Measurements from ENCODE around the gene CCDC18. TPM values are rescaled to one million over a fixed set of nuclear protein-coding genes. Genes with fewer than 3 reads are reported as not detected.

Gene CCDC18
- total RNA-seq, 4 donors from 2014 or later = 1.4 to 4.6 (median 1.8) TPM

DNA sequence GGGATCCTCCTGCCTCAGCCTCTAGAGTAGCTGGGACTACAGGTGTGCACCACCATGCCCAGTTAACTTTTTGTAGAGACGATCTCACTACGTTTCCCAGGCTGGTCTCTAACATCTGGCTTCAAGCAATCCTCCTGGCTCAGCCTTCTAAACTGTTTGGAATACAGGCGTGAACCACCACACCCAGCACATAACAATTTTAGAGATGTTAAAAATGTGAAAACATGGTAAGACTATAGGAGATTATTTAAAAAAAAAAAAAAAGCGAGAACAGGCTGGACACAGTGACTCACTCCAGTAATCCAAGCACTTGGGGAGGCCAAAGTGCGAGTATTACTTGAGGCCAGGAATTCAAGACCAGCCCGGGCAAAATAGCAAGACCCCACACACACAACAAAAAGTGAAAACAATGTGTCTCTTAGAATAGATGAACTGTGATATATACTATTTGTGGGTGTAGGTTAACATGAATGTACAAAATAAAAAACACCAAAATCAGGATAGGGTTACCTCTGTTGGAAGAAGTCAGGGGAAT lies 19.6 kb downstream of the CCDC18 start:
- H3K4me3 ChIP-seq = no peak overlapping the region
- H3K9me3 ChIP-seq = no peaks in the 10 kb centered on the region
- WGBS = 93% methylated on average over 6 of the region's 6 CpGs
- no peak overlapping the region for H3K27ac ChIP-seq (replicated peaks in 1 of 4)
- H3K27me3 ChIP-seq = no peaks in the 10 kb centered on the region
- intact Hi-C loops (cut with DNase I) = no loop called here
- TF ChIP-seq POLR2A (IDR thresholded peaks at IDR 0.05; ENCODE audit: low read depth) = no peak
- TF ChIP-seq EP300 (IDR thresholded peaks at IDR 0.05) = no peak
- TF ChIP-seq, protein P1, sequence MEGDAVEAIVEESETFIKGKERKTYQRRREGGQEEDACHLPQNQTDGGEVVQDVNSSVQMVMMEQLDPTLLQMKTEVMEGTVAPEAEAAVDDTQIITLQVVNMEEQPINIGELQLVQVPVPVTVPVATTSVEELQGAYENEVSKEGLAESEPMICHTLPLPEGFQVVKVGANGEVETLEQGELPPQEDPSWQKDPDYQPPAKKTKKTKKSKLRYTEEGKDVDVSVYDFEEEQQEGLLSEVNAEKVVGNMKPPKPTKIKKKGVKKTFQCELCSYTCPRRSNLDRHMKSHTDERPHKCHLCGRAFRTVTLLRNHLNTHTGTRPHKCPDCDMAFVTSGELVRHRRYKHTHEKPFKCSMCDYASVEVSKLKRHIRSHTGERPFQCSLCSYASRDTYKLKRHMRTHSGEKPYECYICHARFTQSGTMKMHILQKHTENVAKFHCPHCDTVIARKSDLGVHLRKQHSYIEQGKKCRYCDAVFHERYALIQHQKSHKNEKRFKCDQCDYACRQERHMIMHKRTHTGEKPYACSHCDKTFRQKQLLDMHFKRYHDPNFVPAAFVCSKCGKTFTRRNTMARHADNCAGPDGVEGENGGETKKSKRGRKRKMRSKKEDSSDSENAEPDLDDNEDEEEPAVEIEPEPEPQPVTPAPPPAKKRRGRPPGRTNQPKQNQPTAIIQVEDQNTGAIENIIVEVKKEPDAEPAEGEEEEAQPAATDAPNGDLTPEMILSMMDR (IDR thresholded peaks at IDR 0.05) = no peak
- no peak for TF ChIP-seq POLR2AphosphoS5 (IDR thresholded peaks at IDR 0.05)
- no peaks in the 10 kb centered on the region for H3K4me1 ChIP-seq
- H3K36me3 ChIP-seq = peaks cover 0 to 10% (median 4%) of the 10 kb centered on the region in 4 donors
- no peak for DNase-seq (ENCODE audit: extremely low spot score)

GRCh38 chr1:93200714-93201113 lies 20.2 kb downstream of the CCDC18 start:
- TF ChIP-seq, protein P1 (IDR thresholded peaks at IDR 0.05) = no peak
- TF ChIP-seq POLR2A (IDR thresholded peaks at IDR 0.05; ENCODE audit: low read depth) (no peak), EP300 (IDR thresholded peaks at IDR 0.05) (no peak), POLR2AphosphoS5 (IDR thresholded peaks at IDR 0.05) (no peak)
- Histone ChIP-seq H3K27me3 (no peaks in the 10 kb centered on the region), H3K36me3 (peaks cover 0 to 10% (median 4%) of the 10 kb centered on the region in 4 donors), H3K27ac (replicated peaks in 1 of 4) (no peak overlapping the region), H3K4me1 (no peaks in the 10 kb centered on the region), H3K9me3 (no peaks in the 10 kb centered on the region), H3K4me3 (no peak overlapping the region)
- DNase-seq (ENCODE audit: extremely low spot score) = no peak
- 94% methylated on average over 4 of the region's 4 CpGs for WGBS
- intact Hi-C loops (cut with DNase I) = no loop called here

- no peaks in the 10 kb centered on the region for H3K9me3 ChIP-seq
- TF ChIP-seq, protein P1 (IDR thresholded peaks at IDR 0.05) = no peak
- TF ChIP-seq POLR2AphosphoS5 (IDR thresholded peaks at IDR 0.05) = no peak
- H3K4me3 ChIP-seq = no peak overlapping the region
- no peaks in the 10 kb centered on the region for H3K27me3 ChIP-seq
- H3K36me3 ChIP-seq = peaks cover 0 to 7% (median 3%) of the 10 kb centered on the region in 4 donors
- no peak for DNase-seq (ENCODE audit: extremely low spot score)
- 91% methylated on average over 6 of the region's 6 CpGs for WGBS
- no peaks in the 10 kb centered on the region for H3K4me1 ChIP-seq
- no peak overlapping the region for H3K27ac ChIP-seq (replicated peaks in 1 of 4)
- intact Hi-C loops (cut with DNase I) = no loop called here
These were observed 25.5 kb downstream of the CCDC18 start for GRCh38 chr1:93205892-93206566.

DNA sequence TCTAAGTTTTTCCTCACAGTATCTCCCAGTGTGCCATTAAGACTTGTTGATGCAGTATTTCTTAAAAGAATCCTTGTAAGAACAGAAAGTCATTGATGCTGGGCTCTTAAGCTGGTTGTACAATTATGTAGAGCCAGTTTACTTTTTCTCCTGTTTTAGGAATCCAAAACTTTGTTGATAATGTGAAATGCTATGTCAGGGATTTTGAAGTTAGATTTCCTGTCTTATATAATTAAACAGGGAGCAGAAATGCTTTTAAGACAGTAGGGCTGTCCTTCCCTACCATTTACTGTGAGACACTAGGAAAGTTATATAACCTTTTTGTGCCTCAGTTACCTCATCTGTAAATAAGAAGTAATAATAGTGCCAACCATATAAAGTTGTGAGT lies 26.0 kb downstream of the CCDC18 start:
- TF ChIP-seq, protein P1 (IDR thresholded peaks at IDR 0.05) = no peak
- TF ChIP-seq POLR2AphosphoS5 (IDR thresholded peaks at IDR 0.05) (no peak), POLR2A (IDR thresholded peaks at IDR 0.05; ENCODE audit: low read depth) (no peak), EP300 (IDR thresholded peaks at IDR 0.05) (no peak)
- intact Hi-C loops (cut with DNase I) = no loop called here
- Histone ChIP-seq H3K4me1 (no peaks in the 10 kb centered on the region), H3K27me3 (no peaks in the 10 kb centered on the region), H3K27ac (replicated peaks in 1 of 4) (no peak overlapping the region), H3K9me3 (no peaks in the 10 kb centered on the region), H3K4me3 (no peak overlapping the region), H3K36me3 (peaks cover 0 to 7% (median 3%) of the 10 kb centered on the region in 4 donors)
- no peak for DNase-seq (ENCODE audit: extremely low spot score)

DNA sequence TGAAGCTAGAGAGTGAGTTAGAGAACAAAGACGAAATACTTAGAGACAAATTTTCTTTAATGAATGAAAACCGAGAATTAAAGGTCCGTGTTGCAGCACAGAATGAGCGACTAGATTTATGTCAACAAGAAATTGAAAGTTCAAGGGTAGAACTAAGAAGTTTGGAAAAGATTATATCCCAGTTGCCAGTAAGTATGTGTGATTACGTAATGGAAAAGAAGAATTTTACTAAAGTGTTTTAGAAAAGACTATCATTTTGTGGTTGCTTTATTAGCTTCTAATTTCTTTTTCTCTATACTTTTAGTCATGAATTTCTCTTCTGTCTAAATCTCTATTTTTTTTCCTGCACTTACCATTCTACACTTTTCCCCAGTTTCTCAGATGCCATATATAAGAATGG lies 26.7 kb downstream of the CCDC18 start:
- Histone ChIP-seq H3K9me3 (no peaks in the 10 kb centered on the region), H3K4me3 (no peak overlapping the region), H3K36me3 (peaks cover 0 to 7% (median 1%) of the 10 kb centered on the region in 4 donors), H3K4me1 (no peaks in the 10 kb centered on the region), H3K27me3 (no peaks in the 10 kb centered on the region), H3K27ac (replicated peaks in 1 of 4) (no peak overlapping the region)
- TF ChIP-seq, protein P1 (IDR thresholded peaks at IDR 0.05) = no peak
- TF ChIP-seq POLR2A (IDR thresholded peaks at IDR 0.05; ENCODE audit: low read depth) = no peak
- TF ChIP-seq POLR2AphosphoS5 (IDR thresholded peaks at IDR 0.05) = no peak
- no peak for TF ChIP-seq EP300 (IDR thresholded peaks at IDR 0.05)
- WGBS = 90% methylated on average over 5 of the region's 5 CpGs
- DNase-seq (ENCODE audit: extremely low spot score) = no peak
- intact Hi-C loops (cut with DNase I) = no loop called here

Measured in esophagus muscularis mucosa (tissue), 4 donors.